Subcutaneous adipose tissue (tissue), 4 donors: Measurements from ENCODE around the gene RIC8B. TPM values are rescaled to one million over a fixed set of nuclear protein-coding genes. Genes with fewer than 3 reads are reported as not detected.

Source experiments
- CTCF ChIP-seq: fragments of 450-650 bp; IDR thresholded peaks from one replicate; pipeline ENCODE4 v1.5.1; 2016; ENCODE audit warnings: low read depth, mild to moderate bottlenecking, control low read depth, antibody characterized with exemption, moderate library complexity
- total RNA-seq, 4 donors: library from RNA; depleted of rRNA; stranded (reverse); fragments of >200 nt; gene quantifications; one replicate each; pipeline ENCODE4 v1.1.0, GENCODE V29; 2016

RIC8B gene
- total RNA-seq, 4 donors from 2014 or later = 16.4 to 21.4 (median 17.1) TPM

GRCh38 chr12:106764220-106764619 lies 10.3 kb upstream of the RIC8B start:
- TF ChIP-seq CTCF = no peak

DNA sequence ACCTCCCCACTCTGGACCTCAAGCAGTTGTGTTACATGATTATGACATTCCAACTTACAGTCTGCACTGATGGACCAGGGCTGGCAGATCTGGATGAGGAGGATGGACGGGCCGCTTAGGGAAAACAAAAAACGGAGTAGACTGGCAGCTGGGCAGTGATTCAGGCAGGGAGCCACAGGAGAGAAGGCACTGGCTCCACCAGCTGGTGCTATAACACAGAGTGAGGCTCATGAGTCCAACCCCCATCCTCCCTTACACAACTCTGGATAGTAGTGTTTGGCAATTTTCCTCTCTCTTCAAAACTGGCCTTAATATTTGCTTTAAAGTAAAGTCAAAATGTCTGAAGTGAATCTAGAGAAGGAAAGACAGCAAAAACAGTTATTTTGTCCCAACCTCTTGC lies 9.7 kb upstream of the RIC8B start:
- TF ChIP-seq CTCF = no peak

GRCh38 chr12:106766393-106766826 lies 8.1 kb upstream of the RIC8B start:
- no peak for TF ChIP-seq CTCF

DNA sequence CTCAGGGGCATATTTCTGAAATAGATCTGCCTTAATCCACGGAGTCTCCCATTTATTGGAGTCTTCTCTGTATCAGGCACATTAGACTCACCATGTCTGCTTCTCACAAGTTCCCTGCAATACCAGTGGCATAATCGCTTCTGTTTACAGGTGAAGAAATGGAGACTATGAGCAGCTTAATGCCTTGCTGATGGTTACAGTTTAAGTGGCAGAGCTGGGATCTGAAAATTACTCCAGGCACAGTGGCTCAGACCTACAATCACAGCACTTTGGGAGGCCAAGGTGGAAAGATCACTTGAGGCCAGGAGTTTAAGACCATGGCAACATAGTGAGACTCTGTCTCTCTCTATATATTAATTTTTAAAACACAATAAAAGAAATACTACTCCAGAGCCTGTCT lies 7.3 kb upstream of the RIC8B start:
- TF ChIP-seq CTCF = no peak

- TF ChIP-seq CTCF = no peak
Observed at GRCh38 chr12:106767954-106768822, 6.3 kb upstream of the RIC8B start.

DNA sequence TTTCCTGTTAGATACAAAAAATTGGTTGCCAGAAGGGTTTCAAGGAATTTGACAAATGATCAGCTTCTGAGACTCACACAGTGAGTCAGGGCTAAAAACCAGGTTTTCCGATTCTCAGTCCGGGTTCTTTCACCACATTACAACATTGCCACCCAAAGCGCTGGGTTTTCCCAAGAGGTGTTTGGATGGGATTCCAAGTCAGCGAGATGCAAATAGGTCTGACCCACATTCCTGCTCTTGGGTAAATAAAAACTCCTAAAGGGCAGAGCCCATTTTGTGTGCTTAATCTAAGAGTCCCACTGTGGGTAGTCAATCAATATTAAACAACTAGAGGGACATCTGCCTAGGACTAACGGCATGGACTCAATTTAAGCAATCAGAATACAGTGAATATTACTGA lies 5.4 kb upstream of the RIC8B start:
- no peak for TF ChIP-seq CTCF

DNA sequence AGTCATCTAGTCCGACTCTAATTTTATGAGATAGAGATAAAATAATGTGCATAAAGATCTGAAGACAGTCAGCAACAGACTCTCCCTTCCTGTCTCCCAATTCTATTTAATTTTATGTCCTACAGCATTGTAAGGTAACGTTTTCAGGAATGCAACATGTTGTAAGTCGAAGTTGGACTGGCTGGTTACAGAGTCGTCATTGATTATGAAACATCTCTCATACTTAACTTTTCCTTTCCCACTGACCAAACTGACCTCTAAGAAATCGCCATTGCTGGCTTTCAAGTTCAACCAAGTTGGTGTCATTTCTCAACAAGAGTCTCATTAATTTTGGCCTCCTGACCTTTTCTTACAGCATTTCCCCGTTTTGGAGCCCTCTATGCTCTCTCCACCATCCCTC lies 4.9 kb upstream of the RIC8B start:
- TF ChIP-seq CTCF = no peak
